ENCODE measurements around the gene PRKACB. TPM values are rescaled to one million over a fixed set of nuclear protein-coding genes. Genes with fewer than 3 reads are reported as not detected.

PRKACB gene
- total and polyA plus RNA-seq, 4 donors: 68.2 to 361 (median 186) TPM

DNA sequence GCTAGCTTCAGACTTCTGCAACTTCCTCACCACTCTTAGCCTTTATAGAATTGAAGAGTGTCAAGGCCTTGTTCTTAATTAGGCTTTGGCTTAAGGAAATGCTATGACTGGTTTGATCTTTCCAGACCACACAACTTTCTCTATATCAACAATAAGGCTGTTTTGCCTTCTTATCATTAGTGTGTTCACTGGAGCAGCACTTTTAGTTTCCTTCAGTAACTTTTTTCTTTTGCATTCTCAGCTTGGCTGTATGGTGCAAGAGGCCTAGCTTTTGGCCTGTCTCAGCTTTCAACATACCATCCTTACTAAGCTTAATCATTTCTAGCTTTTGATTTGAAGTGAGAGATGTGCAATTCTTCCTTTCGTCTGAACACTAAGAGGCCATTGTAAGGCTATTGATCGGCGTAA is 8.6 kb downstream of the PRKACB start:
- WGBS (ENCODE audit: insufficient coverage): no CpG with 5 or more reads among the region's 3 CpGs

DNA sequence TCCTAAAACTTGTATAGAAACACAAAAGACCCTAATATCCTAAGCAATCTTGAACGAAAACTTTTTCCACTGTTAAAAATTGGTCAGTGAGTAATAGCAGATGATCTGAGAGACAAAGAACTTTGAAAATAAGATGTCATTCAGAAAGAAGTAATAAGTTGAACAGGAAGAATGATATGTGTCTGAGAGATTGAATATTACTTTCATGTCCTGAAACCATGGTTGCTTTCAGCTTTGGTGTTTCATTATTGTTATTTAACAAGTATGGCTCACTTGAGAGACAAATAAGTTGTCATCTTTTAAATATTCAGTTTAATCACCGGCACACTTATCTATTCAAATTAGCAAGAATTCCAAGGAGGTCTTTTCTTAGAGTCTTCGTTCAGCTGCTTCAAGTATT is 11.4 kb downstream of the PRKACB start:
- no CpG with 5 or more reads among the region's 3 CpGs for WGBS (ENCODE audit: insufficient coverage)
- no peaks in the 10 kb centered on the region for H3K4me1 ChIP-seq (ENCODE audit: control insufficient read depth, insufficient read depth, low read length)
- H3K9me3 ChIP-seq (ENCODE audit: control insufficient read depth, insufficient read depth, low read length): no peaks in the 10 kb centered on the region
- H3K36me3 ChIP-seq (ENCODE audit: control insufficient read depth, insufficient read depth, low read length): no peaks in the 10 kb centered on the region
- no peak overlapping the region for H3K4me3 ChIP-seq (ENCODE audit: low read depth, low read length)
- no peak for DNase-seq (ENCODE audit: low read depth in 4 of 6, low spot score in 6 of 6)
- H3K27me3 ChIP-seq (ENCODE audit: control insufficient read depth, insufficient read depth, low read length): no peaks in the 10 kb centered on the region
- H3K27ac ChIP-seq (ENCODE audit: low read depth, low read length): no peak overlapping the region

More for the DNA sequence above, 8.6 kb downstream of the PRKACB start:
- no peak overlapping the region for H3K27ac ChIP-seq (ENCODE audit: low read depth, low read length)
- no peaks in the 10 kb centered on the region for H3K36me3 ChIP-seq (ENCODE audit: control insufficient read depth, insufficient read depth, low read length)
- H3K27me3 ChIP-seq (ENCODE audit: control insufficient read depth, insufficient read depth, low read length): no peaks in the 10 kb centered on the region
- DNase-seq (ENCODE audit: low read depth in 4 of 6, low spot score in 6 of 6): no peak
- no peaks in the 10 kb centered on the region for H3K4me1 ChIP-seq (ENCODE audit: control insufficient read depth, insufficient read depth, low read length)
- no peak overlapping the region for H3K4me3 ChIP-seq (ENCODE audit: low read depth, low read length)
- H3K9me3 ChIP-seq (ENCODE audit: control insufficient read depth, insufficient read depth, low read length): no peaks in the 10 kb centered on the region

DNA sequence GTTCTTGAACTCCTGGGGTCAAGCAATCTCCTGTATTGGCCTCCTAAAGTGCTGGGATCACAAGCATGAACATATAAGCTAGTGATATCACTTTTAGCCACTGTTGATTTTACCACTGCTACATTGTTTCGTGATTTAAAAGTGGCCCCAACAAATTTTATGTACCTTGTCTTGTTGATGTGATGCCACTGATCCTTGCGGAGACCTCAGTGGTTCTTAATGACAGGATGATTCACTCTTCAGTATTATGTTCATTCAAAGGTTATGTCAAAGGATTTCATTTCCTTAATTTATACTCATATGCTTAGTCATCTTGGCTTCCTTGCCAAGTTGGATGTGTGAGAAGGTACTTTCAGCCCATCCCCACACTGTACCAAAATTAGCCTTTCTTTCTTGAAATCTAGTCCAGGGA is 12.1 kb downstream of the PRKACB start:
- Histone ChIP-seq H3K27ac (ENCODE audit: low read depth, low read length) (no peak overlapping the region), H3K9me3 (ENCODE audit: control insufficient read depth, insufficient read depth, low read length) (no peaks in the 10 kb centered on the region), H3K36me3 (ENCODE audit: control insufficient read depth, insufficient read depth, low read length) (no peaks in the 10 kb centered on the region), H3K27me3 (ENCODE audit: control insufficient read depth, insufficient read depth, low read length) (no peaks in the 10 kb centered on the region), H3K4me1 (ENCODE audit: control insufficient read depth, insufficient read depth, low read length) (no peaks in the 10 kb centered on the region), H3K4me3 (ENCODE audit: low read depth, low read length) (no peak overlapping the region)
- 100% methylated on average over 1 of the region's 2 CpGs for WGBS (ENCODE audit: insufficient coverage)
- no peak for DNase-seq (ENCODE audit: low read depth in 4 of 6, low spot score in 6 of 6)

DNA sequence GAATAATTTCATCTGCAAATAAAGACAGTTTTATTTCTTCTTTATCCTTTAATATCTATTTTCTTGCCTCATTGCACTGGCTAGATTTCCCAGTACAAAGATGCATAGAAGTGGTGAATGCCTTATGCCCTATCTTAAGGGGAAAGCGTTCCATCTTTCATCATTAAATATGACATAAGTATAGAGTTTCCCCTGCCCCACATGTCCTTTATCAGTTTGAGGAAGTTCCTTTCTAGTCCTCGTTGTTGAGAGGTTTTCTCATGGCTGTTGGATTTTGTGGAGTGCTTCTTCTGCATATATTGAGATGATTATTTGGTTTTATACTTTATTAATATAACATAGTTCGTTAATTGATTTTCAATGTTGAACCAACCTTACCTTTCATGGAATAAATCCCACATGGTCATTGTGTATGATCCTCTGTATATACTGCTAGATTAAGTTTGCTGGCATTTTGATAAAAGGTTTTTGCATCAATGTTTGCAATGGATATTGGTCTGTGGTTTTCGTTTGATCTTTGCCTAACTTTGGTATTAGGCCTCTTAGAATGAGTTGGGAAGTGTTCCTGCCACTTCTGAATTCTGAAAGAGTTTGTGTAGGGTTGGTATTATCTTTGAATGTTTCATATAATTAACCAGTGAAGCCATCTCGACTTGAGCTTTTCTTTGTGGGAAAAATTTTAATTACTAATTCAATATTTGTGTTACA is 15.6 kb downstream of the PRKACB start:
- Histone ChIP-seq H3K27me3 (ENCODE audit: control insufficient read depth, insufficient read depth, low read length) (no peaks in the 10 kb centered on the region), H3K36me3 (ENCODE audit: control insufficient read depth, insufficient read depth, low read length) (no peaks in the 10 kb centered on the region), H3K4me1 (ENCODE audit: control insufficient read depth, insufficient read depth, low read length) (no peaks in the 10 kb centered on the region), H3K9me3 (ENCODE audit: control insufficient read depth, insufficient read depth, low read length) (no peaks in the 10 kb centered on the region), H3K4me3 (ENCODE audit: low read depth, low read length) (no peak overlapping the region), H3K27ac (ENCODE audit: low read depth, low read length) (no peak overlapping the region)
- WGBS (ENCODE audit: insufficient coverage): 100% methylated on average over 1 of the region's 5 CpGs
- no peak for DNase-seq (ENCODE audit: low read depth in 4 of 6, low spot score in 6 of 6)

DNA sequence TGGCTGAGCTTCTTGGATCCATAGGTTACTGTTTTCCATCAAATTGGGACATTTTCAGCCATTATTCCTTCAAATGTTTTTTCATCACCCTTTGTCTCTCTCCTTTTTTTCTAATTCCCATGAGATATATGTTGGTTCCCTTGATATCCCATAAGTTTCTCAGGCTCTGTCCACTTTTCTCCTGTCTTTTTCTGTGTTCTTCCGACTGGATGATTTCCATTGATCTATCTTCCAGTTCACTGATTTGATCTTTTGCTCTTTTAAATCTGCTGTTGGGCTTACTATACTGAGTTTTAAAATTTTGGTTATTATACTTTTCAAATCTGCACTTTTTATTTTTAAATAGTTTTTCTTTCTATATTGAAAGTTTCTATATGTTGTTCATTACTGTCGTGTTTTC is 18.2 kb downstream of the PRKACB start:
- no peaks in the 10 kb centered on the region for H3K27me3 ChIP-seq (ENCODE audit: control insufficient read depth, insufficient read depth, low read length)
- WGBS (ENCODE audit: insufficient coverage): no CpG with 5 or more reads among the region's 2 CpGs

DNA sequence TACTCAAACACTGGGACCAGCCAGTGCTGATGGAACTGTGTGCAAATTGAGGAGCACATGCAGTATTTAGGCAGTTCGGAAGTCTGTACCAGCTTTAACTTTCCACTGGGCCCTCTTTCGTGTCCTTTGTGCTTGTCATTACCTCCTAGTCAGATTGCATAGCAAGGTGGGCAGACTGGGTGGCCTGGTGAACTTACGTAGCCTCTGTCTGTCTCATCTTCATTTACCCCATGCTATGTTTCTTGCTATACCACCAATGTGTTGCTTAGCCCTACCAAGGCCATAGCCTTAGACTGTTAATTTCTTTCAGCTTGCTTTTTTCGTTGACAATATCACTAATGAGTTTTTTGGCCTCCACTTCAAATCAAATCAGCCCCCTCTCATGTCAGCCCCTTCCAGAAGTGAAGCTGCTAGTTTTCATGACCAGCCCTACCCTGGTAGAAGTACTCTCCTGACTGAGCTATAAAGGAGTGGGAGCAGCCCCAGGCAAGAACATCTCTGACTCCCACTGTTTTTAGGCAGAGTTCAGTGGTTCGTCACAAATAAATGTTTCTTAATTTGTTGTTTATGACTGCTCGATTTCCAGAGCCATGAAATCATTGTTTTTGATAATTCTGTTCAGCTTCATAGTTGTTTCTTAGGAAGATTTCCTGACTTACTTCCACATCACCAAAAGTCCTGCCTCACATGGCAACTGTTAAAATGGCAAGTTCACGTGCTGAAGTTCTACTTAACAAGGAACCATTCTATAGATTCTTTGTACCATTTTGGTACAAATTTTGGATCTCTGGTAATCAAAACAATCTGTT is 19.3 kb downstream of the PRKACB start:
- peak overlapping the region; percentile 39 for H3K4me3 ChIP-seq (ENCODE audit: low read depth, low read length)
- DNase-seq (ENCODE audit: low read depth in 4 of 6, low spot score in 6 of 6): peak in 2 of 6 donors; percentile 35 to 60
- 92% methylated on average over 3 of the region's 7 CpGs for WGBS (ENCODE audit: insufficient coverage)
- H3K9me3 ChIP-seq (ENCODE audit: control insufficient read depth, insufficient read depth, low read length): no peaks in the 10 kb centered on the region
- no peak overlapping the region for H3K27ac ChIP-seq (ENCODE audit: low read depth, low read length)
- H3K36me3 ChIP-seq (ENCODE audit: control insufficient read depth, insufficient read depth, low read length): no peaks in the 10 kb centered on the region
- no peaks in the 10 kb centered on the region for H3K4me1 ChIP-seq (ENCODE audit: control insufficient read depth, insufficient read depth, low read length)
- no peaks in the 10 kb centered on the region for H3K27me3 ChIP-seq (ENCODE audit: control insufficient read depth, insufficient read depth, low read length)

More for the DNA sequence above, 18.2 kb downstream of the PRKACB start:
- Histone ChIP-seq H3K9me3 (ENCODE audit: control insufficient read depth, insufficient read depth, low read length) (no peaks in the 10 kb centered on the region), H3K36me3 (ENCODE audit: control insufficient read depth, insufficient read depth, low read length) (no peaks in the 10 kb centered on the region), H3K4me1 (ENCODE audit: control insufficient read depth, insufficient read depth, low read length) (no peaks in the 10 kb centered on the region), H3K27ac (ENCODE audit: low read depth, low read length) (no peak overlapping the region), H3K4me3 (ENCODE audit: low read depth, low read length) (no peak overlapping the region)
- no peak for DNase-seq (ENCODE audit: low read depth in 4 of 6, low spot score in 6 of 6)

DNA sequence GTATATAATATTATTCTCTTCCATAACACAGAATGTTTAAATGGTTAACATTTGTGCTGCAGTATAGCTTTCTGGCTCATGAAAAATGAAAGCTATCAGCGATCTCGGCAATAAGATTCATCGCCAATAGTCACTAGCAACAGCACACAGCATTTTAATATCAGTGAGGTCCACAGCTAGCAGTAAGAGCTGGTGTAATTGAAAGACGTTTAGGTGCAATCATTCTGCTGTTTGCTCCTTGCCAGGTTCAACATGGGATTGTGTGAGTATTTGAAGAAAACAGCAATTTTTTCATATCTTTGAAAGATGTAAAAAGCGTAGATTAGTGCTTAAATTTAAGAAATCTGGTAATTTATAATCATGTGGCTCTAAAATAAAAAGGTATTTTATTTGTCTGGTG is 20.1 kb downstream of the PRKACB start:
- peak overlapping the region; percentile 58 for H3K27ac ChIP-seq (ENCODE audit: low read depth, low read length)
- peak in 3 of 6 donors; percentile 20 to 90 (median 67) for DNase-seq (ENCODE audit: low read depth in 4 of 6, low spot score in 6 of 6)

DNA sequence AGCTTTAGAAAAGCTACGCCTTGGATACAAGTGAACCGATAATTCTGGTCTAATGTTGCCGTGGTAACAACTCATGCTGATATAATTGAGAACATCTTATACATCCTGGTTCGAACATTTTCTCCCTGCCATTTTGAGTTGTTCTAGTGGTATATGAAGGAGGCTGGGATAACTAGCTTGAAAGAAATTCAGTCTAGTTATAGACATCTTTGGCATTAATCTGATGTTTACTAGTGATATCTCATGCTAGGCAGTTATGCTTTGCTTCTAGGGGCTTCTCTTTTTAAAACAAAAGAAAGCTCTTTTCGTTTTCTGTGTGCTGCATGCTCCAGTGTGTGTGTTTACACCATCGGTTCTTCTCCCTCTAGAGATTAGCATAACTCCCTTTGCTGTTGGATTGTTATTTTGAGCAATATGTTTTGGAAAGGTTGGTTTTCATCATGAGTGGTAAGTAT is 20.5 kb downstream of the PRKACB start:
- no peaks in the 10 kb centered on the region for H3K9me3 ChIP-seq (ENCODE audit: control insufficient read depth, insufficient read depth, low read length)
- DNase-seq (ENCODE audit: low read depth in 4 of 6, low spot score in 6 of 6): peak in 5 of 6 donors; percentile 37 to 93 (median 46)
- H3K4me1 ChIP-seq (ENCODE audit: control insufficient read depth, insufficient read depth, low read length): no peaks in the 10 kb centered on the region
- H3K27ac ChIP-seq (ENCODE audit: low read depth, low read length): peak overlapping the region; percentile 58
- peak overlapping the region; percentile 39 for H3K4me3 ChIP-seq (ENCODE audit: low read depth, low read length)
- H3K36me3 ChIP-seq (ENCODE audit: control insufficient read depth, insufficient read depth, low read length): no peaks in the 10 kb centered on the region
- H3K27me3 ChIP-seq (ENCODE audit: control insufficient read depth, insufficient read depth, low read length): no peaks in the 10 kb centered on the region
- no CpG with 5 or more reads among the region's 6 CpGs for WGBS (ENCODE audit: insufficient coverage)

More for the DNA sequence above, 20.1 kb downstream of the PRKACB start:
- Histone ChIP-seq H3K4me1 (ENCODE audit: control insufficient read depth, insufficient read depth, low read length) (no peaks in the 10 kb centered on the region), H3K27me3 (ENCODE audit: control insufficient read depth, insufficient read depth, low read length) (no peaks in the 10 kb centered on the region), H3K9me3 (ENCODE audit: control insufficient read depth, insufficient read depth, low read length) (no peaks in the 10 kb centered on the region), H3K36me3 (ENCODE audit: control insufficient read depth, insufficient read depth, low read length) (no peaks in the 10 kb centered on the region), H3K4me3 (ENCODE audit: low read depth, low read length) (peak overlapping the region; percentile 39)
- 14% methylated on average over 1 of the region's 5 CpGs for WGBS (ENCODE audit: insufficient coverage)

DNA sequence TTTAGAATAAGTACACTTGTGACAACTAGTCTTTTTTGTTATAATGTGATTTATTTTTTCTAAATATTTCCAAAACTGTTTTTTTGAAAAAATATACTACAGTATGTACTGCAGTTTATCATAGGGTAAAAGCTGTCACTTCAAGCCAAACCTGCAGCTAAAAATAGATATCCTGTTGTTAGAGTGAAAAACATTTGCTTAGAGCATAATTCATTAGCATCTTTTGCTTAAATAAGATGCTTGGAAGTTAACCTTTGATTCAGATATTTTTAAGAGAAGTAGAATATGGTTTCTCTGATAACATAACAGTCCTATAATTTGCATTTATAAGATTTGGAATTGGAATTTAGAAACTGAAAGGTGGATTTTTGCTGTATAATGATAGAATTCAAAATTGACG is 21.5 kb downstream of the PRKACB start:
- Histone ChIP-seq H3K9me3 (ENCODE audit: control insufficient read depth, insufficient read depth, low read length) (no peaks in the 10 kb centered on the region), H3K27me3 (ENCODE audit: control insufficient read depth, insufficient read depth, low read length) (no peaks in the 10 kb centered on the region), H3K4me1 (ENCODE audit: control insufficient read depth, insufficient read depth, low read length) (no peaks in the 10 kb centered on the region), H3K4me3 (ENCODE audit: low read depth, low read length) (peak overlapping the region; percentile 39), H3K27ac (ENCODE audit: low read depth, low read length) (no peak overlapping the region), H3K36me3 (ENCODE audit: control insufficient read depth, insufficient read depth, low read length) (no peaks in the 10 kb centered on the region)
- peak in 2 of 6 donors; percentile 28 to 58 for DNase-seq (ENCODE audit: low read depth in 4 of 6, low spot score in 6 of 6)
- no CpG with 5 or more reads among the region's 1 CpG for WGBS (ENCODE audit: insufficient coverage)

All from spinal cord (tissue), 10 donors.